ENCODE results near the gene ACAN. TPM values are rescaled to one million over a fixed set of nuclear protein-coding genes. Genes with fewer than 3 reads are reported as not detected.
A peak's percentile ranks its signal among the peaks of the same experiment; 100 is the strongest.

ACAN gene
- total and polyA plus RNA-seq, 2 of the 8 experiments (the other 6 are each of a cell fraction or from before 2014, with no cell fraction given), result 0.71 to 0.73 TPM

DNA sequence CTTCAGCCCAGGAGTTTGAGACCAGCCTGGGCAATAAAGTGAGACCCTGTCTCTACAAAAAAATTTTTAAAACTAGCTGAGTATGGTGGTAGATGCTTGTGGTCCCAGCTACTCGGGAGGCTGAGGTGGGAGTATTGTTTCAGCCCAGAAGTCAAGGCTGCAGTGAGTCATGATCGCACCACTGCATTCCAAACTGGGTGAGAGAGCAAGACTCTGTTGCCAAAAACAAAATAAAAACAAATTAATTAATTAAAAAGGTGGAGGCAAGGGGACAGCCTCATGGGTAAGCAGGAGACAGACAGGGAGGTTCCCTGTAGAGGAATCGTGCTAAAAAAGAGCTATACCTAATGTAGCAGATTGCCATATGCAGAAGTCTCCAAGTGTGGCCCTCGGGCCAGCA lies 79.5 kb downstream of the ACAN start:
- Histone ChIP-seq H3K9ac (replicated peaks in 1 of 4; ENCODE audit: extremely low read depth in 1 of 4, low read depth in 3 of 4, low read length in 3 of 4) (no peak overlapping the region), H3K4me1 (replicated peaks in 1 of 4; ENCODE audit: control insufficient read depth in 3 of 4, insufficient read depth in 4 of 4, low read length in 3 of 4) (peaks cover 0 to 12% (median 5%) of the 10 kb centered on the region in 4 experiments; a peak in 5 of 7 replicates), H2BK120ac (replicated peaks; ENCODE audit: low read depth, low read length) (no peak overlapping the region), H3K79me1 (ENCODE audit: low read depth, low read length) (no peaks in the 10 kb centered on the region), H3K23ac (ENCODE audit: insufficient read length) (no peak overlapping the region), H3K79me2 (ENCODE audit: control insufficient read depth in 1 of 2, insufficient read depth in 2 of 2, low read length in 2 of 2) (peaks cover 0 to 9% of the 10 kb centered on the region in 2 experiments; a peak in 1 of 4 replicates), H2BK5ac (ENCODE audit: low read depth, low read length) (no peak overlapping the region), H3K14ac (ENCODE audit: insufficient read length) (no peak overlapping the region), H2BK20ac (ENCODE audit: low read length) (no peak overlapping the region), H4K8ac (ENCODE audit: extremely low read depth, insufficient read depth, low read length) (no peak overlapping the region), H3K27ac (ENCODE audit: low read depth, low read length) (no peak overlapping the region), H4K5ac (ENCODE audit: insufficient read length, low read depth, low read length) (no peak overlapping the region), H3K9me3 (ENCODE audit: insufficient read depth in 2 of 2, low read depth in 1 of 2, low read length in 1 of 2) (no peaks in the 10 kb centered on the region), H3K27me3 (replicated peaks in 1 of 4; ENCODE audit: control insufficient read depth in 3 of 4, extremely low read depth in 1 of 4, insufficient read depth in 3 of 4, low read length in 3 of 4) (no peaks in the 10 kb centered on the region; a peak in 1 of 7 replicates), H2AK5ac (ENCODE audit: low read depth, low read length) (no peak overlapping the region), H3K4me2 (ENCODE audit: insufficient read depth in 1 of 2, low read depth in 2 of 2, low read length in 2 of 2) (no peak overlapping the region), H4K91ac (replicated peaks; ENCODE audit: insufficient read length, low read length) (no peak overlapping the region), H2AFZ (ENCODE audit: low read length) (no peak overlapping the region), H3K18ac (ENCODE audit: extremely low read depth, low read length) (no peak overlapping the region), H3K56ac (replicated peaks; ENCODE audit: insufficient read length, low read depth, low read length) (no peak overlapping the region), H3K4ac (replicated peaks; ENCODE audit: insufficient read length, low read depth, low read length) (no peak overlapping the region), H3K4me3 (ENCODE audit: extremely low read depth in 1 of 4, insufficient read depth in 2 of 4, low read depth in 3 of 4, low read length in 4 of 4) (no peak overlapping the region), H2BK15ac (ENCODE audit: low read length) (no peak overlapping the region), H2BK12ac (ENCODE audit: low read depth, low read length) (0 out of 2 replicates have a peak overlapping the region, but pooled peaks have one; percentile 7), H4K20me1 (replicated peaks in 1 of 2; ENCODE audit: control insufficient read depth in 1 of 2, insufficient read depth in 2 of 2, low read length in 2 of 2) (peaks cover 0 to 2% of the 10 kb centered on the region in 2 experiments), H3K23me2 (ENCODE audit: low read depth, low read length) (0 out of 2 replicates have a peak, but pooled peaks cover 2% of the 10 kb centered on the region), H3K36me3 (ENCODE audit: control insufficient read depth in 2 of 4, insufficient read depth in 4 of 4, low read length in 3 of 4) (peaks cover 6 to 27% (median 19%) of the 10 kb centered on the region in 4 experiments; a peak in 7 of 8 replicates)
- POLR2A ChIA-PET (ENCODE audit: partially characterized antibody), result interaction anchor here (1.1 to 22.7 kb wide), 4 partner anchors 10 to 111 kb away, joined by 5 to 361 read pairs (median 86); partner anchors contain the start of genes HAPLN3 and MFGE8
- WGBS, 2 experiments (ENCODE audit: extremely low coverage in 1 of 2, insufficient coverage in 1 of 2, insufficient read length in 1 of 2, insufficient replicate concordance in 2 of 2, low coverage in 1 of 2, low lambda C conversion rate in 2 of 2, missing lambda C conversion rate in 1 of 2), result 85% methylated on average over 4 of the region's 4 CpGs; no CpG with 5 or more reads in 1 of the 2 experiments
- FAIRE-seq (no peak), DNase-seq (ENCODE audit: low read depth in 1 of 2, low spot score in 2 of 2) (no peak)
- CTCF ChIA-PET (ENCODE audit: partially characterized antibody), result interaction anchor here (0.6 to 6.8 kb wide), 5 partner anchors 11 to 289 kb away, joined by 3 to 95 read pairs (median 3); partner anchors contain the start of gene HAPLN3
